Mammary epithelial cell (primary cell): ENCODE measurements around the gene ZNF467.

ENCODE experiments used
- CTCF ChIP-seq, 2 donors: IDR thresholded peaks in 1 of 2; conservative IDR thresholded peaks in 1 of 2; 2 replicates each; pipeline ENCODE4 v1.5.1; 2011 to 2012; ENCODE audit warnings: inconsistent platforms in 2 of 2, low read length in 2 of 2, mild to moderate bottlenecking in 2 of 2, control low read depth in 1 of 2, low read depth in 1 of 2; ENCODE audit not compliant: insufficient read depth in 1 of 2; ENCODE audit errors: extremely low read depth in 1 of 2
- EZH2 ChIP-seq: IDR thresholded peaks from 2 replicates; pipeline ENCODE4 v1.6.1; 2012; ENCODE audit warnings: low read length, inconsistent platforms, borderline replicate concordance

DNA sequence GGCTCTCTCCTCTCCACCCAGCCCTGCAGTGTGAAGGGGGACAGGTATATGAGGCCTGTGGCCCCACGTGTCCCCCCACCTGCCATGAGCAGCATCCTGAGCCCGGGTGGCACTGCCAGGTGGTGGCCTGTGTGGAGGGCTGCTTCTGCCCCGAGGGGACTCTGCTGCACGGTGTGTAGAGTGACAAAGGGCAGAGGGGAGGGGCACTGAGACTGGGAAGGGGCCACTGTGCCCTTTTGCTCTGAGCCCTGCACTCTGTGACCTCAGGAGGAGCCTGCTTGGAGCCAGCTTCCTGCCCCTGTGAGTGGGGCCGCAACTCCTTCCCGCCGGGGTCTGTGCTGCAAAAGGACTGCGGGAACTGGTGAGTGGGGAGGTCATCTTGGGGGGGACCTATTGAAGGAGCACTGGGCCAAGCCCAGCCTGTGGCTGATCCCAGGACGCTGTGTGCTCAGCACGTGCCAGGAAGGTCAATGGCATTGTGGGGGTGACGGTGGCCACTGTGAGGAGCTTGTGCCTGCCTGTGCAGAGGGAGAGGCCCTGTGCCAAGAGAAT lies 15.0 kb upstream of the ZNF467 start:
- no peak for TF ChIP-seq CTCF (conservative IDR thresholded peaks at IDR 0.05 in 1 of 2, IDR thresholded peaks at IDR 0.05 in 1 of 2; ENCODE audit: extremely low read depth in 1 of 2, insufficient read depth in 1 of 2, low read depth in 1 of 2, low read length in 2 of 2)
- TF ChIP-seq EZH2: no peak
